Endothelial cell of umbilical vein (primary cell): ENCODE data around the gene GRK5.

Source experiments
- EZH2 ChIP-seq: IDR thresholded peaks from 2 replicates; pipeline ENCODE4 v1.6.1; 2012; ENCODE audit warnings: borderline replicate concordance, low read depth, mild to moderate bottlenecking, moderate library complexity, low read length, inconsistent platforms; ENCODE audit not compliant: severe bottlenecking
- TF ChIP-seq, protein P1 (sequence below), 2 donors: IDR thresholded peaks; 1 replicate in 1 of 2; 2 replicates in 1 of 2; pipeline ENCODE4 v1.5.1; 2011; ENCODE audit warnings: low read length in 2 of 2, mild to moderate bottlenecking in 2 of 2, moderate library complexity in 2 of 2, control low read depth in 1 of 2, inconsistent platforms in 1 of 2, low read depth in 1 of 2; ENCODE audit not compliant: insufficient read depth in 1 of 2; ENCODE audit errors: extremely low read depth in 1 of 2

DNA sequence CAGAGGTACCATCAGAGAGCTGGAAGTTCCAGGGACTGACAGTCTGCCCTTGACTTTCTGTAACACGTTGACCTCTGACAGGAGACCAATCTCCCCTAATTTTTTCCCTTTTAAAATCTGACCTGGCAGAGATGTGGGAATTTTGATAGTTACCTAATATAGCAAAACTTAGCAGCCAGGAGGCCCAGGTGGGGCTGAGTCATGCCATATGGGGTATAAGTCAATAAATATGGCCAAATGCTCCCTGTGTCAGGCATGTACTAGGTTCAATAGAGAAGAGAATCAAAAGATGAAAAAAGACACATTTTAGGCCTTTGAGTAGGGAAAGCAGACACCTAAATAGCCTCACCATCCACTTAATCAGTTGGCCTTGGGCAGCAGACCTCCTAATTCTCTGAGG is 6.1 kb upstream of the GRK5 start:
- TF ChIP-seq, protein P1, sequence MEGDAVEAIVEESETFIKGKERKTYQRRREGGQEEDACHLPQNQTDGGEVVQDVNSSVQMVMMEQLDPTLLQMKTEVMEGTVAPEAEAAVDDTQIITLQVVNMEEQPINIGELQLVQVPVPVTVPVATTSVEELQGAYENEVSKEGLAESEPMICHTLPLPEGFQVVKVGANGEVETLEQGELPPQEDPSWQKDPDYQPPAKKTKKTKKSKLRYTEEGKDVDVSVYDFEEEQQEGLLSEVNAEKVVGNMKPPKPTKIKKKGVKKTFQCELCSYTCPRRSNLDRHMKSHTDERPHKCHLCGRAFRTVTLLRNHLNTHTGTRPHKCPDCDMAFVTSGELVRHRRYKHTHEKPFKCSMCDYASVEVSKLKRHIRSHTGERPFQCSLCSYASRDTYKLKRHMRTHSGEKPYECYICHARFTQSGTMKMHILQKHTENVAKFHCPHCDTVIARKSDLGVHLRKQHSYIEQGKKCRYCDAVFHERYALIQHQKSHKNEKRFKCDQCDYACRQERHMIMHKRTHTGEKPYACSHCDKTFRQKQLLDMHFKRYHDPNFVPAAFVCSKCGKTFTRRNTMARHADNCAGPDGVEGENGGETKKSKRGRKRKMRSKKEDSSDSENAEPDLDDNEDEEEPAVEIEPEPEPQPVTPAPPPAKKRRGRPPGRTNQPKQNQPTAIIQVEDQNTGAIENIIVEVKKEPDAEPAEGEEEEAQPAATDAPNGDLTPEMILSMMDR (IDR thresholded peaks at IDR 0.05; ENCODE audit: extremely low read depth in 1 of 2, insufficient read depth in 1 of 2, low read depth in 1 of 2, low read length in 2 of 2): no peak
- no peak for TF ChIP-seq EZH2
